ENCODE measurements around the gene TLX3.

TLX3 gene

DNA sequence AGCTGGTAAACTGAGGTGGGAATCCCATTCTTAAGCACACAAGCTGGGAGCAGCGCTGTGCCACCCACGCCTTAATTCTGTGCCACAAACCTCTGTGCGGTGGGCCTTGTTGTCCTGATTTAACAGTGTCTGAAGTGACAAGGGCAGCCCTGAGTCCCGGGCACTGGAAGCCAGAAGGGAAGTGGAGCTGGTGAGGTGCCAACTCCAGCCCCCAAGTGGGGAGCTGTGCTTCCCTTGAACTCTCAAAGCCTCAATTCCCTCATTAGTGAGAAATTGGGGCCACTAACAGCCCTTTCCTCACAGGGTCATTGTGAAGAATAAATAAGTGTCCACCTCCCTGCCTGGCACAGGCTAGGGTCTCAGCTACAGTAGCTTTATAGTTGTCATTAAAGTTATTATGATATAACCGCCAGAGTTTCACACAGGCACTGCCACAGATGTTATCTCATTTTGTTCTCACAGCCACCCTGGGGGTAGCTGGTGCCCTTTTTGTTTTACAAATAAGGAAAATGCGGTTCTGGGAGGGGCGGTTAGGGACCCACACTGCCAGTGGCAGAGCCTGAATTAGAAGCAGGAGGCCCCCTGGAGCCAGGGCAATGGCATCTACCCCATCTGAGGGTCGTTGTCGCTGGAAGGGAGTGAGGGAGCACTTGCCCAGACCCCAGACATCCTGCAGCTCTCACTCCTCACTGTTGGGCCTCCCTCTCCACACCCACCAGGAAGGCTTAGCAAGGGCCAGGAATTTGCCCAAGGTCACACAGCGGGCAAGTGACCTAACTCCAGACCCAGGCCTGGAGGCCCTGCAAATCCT, 2.1 kb upstream of the TLX3 start:
- no peak for DNase-seq

DNA sequence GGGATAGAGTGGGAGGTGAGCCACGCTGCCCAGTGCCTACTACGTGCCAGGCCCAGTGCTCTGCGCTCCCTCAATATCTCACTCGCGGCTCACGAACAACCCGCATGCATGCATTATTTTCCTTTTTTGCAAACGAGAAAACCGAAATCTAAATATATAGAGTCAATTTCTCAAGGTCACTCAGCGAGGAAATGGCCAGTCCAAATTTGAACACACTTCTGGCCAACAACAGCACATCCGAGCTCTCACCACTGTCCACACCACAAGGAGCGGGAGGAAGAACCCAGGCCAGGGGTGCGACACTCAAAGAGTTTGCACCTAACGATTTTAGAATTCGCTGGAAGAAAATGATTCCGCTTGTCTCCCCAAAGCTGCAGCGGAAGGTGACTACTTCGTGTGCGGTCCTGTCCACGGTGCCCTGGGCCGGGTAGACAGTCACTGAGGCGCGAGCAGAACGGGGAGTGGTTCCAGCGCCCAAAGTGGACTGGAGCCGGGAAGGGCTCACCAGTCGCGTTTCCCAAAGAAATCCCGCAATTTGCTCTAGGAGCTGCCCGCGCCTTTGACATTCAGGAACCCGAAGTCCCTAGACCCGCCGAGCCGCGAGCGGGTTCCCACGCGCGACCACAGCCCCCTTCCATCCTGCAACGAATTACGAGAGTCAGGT, 1.1 kb upstream of the TLX3 start:
- DNase-seq, result no peak

DNA sequence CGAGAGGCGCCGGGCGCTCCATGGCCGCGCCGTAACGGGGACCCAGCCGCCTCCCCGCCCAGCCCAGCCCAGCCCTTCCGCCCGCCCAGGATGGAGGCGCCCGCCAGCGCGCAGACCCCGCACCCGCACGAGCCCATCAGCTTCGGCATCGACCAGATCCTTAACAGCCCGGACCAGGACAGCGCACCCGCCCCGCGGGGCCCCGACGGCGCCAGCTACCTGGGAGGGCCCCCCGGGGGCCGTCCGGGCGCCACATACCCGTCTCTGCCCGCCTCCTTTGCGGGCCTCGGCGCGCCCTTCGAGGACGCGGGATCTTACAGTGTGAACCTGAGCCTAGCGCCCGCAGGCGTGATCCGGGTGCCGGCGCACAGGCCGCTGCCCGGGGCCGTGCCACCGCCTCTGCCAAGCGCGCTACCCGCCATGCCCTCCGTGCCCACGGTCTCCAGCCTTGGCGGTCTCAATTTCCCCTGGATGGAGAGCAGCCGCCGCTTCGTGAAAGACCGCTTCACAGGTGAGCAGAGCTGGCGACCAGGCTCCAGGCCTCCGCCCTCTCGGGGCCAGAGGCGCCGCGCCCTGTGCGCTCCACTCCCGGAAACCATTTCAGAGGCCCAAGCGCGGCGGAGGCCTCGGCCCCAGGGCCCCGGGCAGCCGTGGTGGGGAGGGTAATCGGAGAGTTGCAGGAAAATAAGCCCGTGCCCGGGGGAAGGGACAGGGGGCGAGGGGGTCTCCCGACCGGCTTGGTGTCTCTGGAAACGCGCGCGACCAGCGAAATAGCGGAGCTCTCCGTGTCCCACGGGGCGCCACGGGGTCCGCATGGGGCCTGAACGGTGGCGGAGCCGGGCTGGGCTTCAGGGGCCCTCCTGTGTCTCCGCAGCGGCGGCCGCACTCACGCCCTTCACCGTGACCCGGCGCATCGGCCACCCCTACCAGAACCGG, 496 bp downstream of the TLX3 start:
- no peak for DNase-seq

- DNase-seq, result no peak
These were observed 1.3 kb downstream of the TLX3 start for GRCh38 chr5:171310212-171310818.

GRCh38 chr5:171310819-171311321, 1.8 kb downstream of the TLX3 start:
- no peak for DNase-seq

- no peak for DNase-seq
These were observed 2.5 kb downstream of the TLX3 start for GRCh38 chr5:171311322-171312077.

DNA sequence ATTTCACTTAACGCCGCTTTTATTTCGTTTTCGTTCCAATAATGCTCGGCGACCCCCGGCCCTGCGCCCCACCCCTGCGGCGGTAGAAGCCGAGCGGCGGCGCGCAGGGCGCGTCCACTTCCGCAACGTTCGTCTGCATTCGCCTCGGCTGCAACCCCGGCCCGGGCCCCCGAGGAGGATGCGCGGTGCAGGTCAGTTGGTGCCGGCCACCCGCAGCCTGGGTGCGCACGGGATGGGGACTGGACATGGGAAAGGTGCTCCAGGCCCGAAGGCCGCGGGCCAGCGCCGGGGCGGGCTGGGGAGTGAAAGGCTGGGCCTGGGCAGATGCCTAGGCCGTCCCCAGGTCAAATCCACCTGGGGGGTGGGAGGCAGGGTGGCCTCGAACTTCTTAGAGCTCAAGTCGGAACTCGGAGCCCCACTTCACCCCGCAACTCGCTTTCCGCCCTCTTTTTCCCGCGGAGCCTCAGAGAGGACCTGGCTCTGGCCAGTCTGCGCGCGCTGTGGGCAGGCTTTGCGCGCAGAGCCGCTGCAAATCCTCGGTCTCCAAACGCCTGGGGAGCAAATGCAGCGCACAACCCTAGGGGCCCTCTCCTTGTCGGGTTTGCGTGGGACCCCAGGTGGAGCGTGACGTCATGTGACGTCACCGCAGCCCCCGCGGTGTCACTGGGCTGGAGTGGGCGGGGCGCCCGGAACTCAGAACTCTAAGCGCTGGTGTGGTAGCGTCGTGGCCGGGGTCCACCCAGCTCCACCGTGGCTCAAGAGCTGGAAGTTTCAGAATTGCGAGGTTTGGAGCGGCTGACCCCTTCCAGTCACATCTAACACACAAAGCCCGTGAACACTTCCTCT, 3.3 kb downstream of the TLX3 start:
- DNase-seq, result no peak

GRCh38 chr5:171313481-171314206, 4.6 kb downstream of the TLX3 start:
- DNase-seq, result no peak

GRCh38 chr5:171314728-171315385, 5.8 kb downstream of the TLX3 start:
- DNase-seq, result no peak

DNA sequence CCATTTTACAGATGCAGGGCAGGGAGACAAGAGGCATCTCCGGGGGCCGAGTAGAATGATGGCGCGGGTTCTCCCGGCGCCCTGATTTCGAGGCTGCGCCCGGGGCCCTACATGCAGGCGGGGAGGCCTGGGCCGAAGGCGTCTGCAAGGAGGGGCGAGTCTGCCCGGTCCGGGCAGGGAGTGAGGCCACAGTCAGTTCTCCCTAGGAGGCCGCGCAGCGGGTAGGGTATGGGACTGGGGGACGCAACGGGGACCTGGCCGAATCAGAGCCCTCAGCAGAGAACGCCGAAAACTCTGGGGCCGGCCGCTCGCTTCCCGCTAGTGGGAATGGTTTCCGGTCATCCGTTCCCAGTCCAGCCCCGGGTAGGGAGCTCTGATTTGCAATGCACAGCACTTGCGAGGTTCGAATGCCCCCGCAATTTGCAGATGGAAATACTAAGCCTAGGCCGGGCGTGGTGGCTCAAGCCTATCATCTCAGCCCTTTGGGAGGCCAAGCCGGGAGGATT, 6.4 kb downstream of the TLX3 start:
- DNase-seq, result no peak

GRCh38 chr5:171315925-171316257, 6.8 kb downstream of the TLX3 start:
- no peak for DNase-seq

- DNase-seq, result no peak
These were observed 7.4 kb downstream of the TLX3 start for GRCh38 chr5:171316258-171317121.

GRCh38 chr5:171317230-171317629, 8.2 kb downstream of the TLX3 start:
- DNase-seq, result no peak

- DNase-seq, result no peak
These were observed 9.0 kb downstream of the TLX3 start for GRCh38 chr5:171318026-171318425.

- DNase-seq, result no peak
These were observed 12.4 kb downstream of the TLX3 start for GRCh38 chr5:171321447-171321846.

- DNase-seq, result no peak
These were observed 13.5 kb downstream of the TLX3 start for GRCh38 chr5:171322527-171322926.

GRCh38 chr5:171323007-171323406, 14.0 kb downstream of the TLX3 start:
- DNase-seq, result no peak

GRCh38 chr5:171323806-171324632, 15.0 kb downstream of the TLX3 start:
- no peak for DNase-seq
